Measurements from ENCODE around the gene MED29.

GRCh38 chr19:39412867-39413271 is 21.7 kb downstream of the MED29 start:
- TF ChIP-seq CTCF (conservative IDR thresholded peaks at IDR 0.05; ENCODE audit: low read depth in 2 of 2) (no peak; a peak in 1 of 4 replicates), NANOG (IDR thresholded peaks at IDR 0.05; ENCODE audit: borderline replicate concordance) (no peak), POLR2AphosphoS5 (IDR thresholded peaks at IDR 0.05; ENCODE audit: low read depth) (no peak), EZH2 (IDR thresholded peaks at IDR 0.05; ENCODE audit: low read depth, unreplicated experiment) (no peak), JUNB (IDR thresholded peaks at IDR 0.05; ENCODE audit: unreplicated experiment) (no peak), CREB1 (CRISPR knock-in tag; IDR thresholded peaks at IDR 0.05; ENCODE audit: low read depth) (no peak), STAT1 (IDR thresholded peaks at IDR 0.05; ENCODE audit: unreplicated experiment) (no peak), REST (IDR thresholded peaks at IDR 0.05; ENCODE audit: unreplicated experiment) (no peak)
